ENCODE measurements around the gene TLR8. TPM values are rescaled to one million over a fixed set of nuclear protein-coding genes. Genes with fewer than 3 reads are reported as not detected.

The TLR8 gene
- total and polyA plus RNA-seq, 2 of the 4 experiments (the other 2 are of a cell fraction), result not detected

- Histone ChIP-seq H3K4me3 (ENCODE audit: insufficient read depth, low read depth, low read length) (no peak overlapping the region), H3K14ac (replicated peaks; ENCODE audit: low read depth, low read length) (peak overlapping the region; percentile 97), H3K23ac (ENCODE audit: low read depth, low read length) (0 out of 2 replicates have a peak overlapping the region, but pooled peaks have one; percentile 69), H3K4ac (ENCODE audit: low read depth, low read length) (peak overlapping the region; percentile 87; the same call in 1 of the 2 replicates), H2AK5ac (ENCODE audit: low read depth, low read length) (no peak overlapping the region; the same call in 1 of the 2 replicates), H2BK5ac (ENCODE audit: low read depth, low read length, poor library complexity, severe bottlenecking) (peak overlapping the region; percentile 86), H3K9me1 (ENCODE audit: insufficient read depth, low read length) (peaks cover 7% of the 10 kb centered on the region; the same call in 1 of the 2 replicates), H3K4me2 (ENCODE audit: low read depth, low read length) (no peak overlapping the region), H2AK9ac (replicated peaks; ENCODE audit: low read depth, low read length, poor library complexity) (peak overlapping the region; percentile 9), H2AFZ (replicated peaks; ENCODE audit: low read length, poor library complexity) (peak overlapping the region; percentile 39), H3K79me1 (ENCODE audit: low read depth in 1 of 2, low read length in 2 of 2) (peaks cover 0 to 13% of the 10 kb centered on the region in 2 experiments; a peak in 3 of 4 replicates), H2BK120ac (ENCODE audit: low read depth, low read length) (peak overlapping the region; percentile 97), H4K8ac (ENCODE audit: low read depth in 2 of 2, low read length in 2 of 2) (peak overlapping the region; percentile 76 to 98), H3K4me1 (ENCODE audit: control insufficient read depth, insufficient read depth, low read length) (peaks cover 14% of the 10 kb centered on the region), H3K27me3 (ENCODE audit: control insufficient read depth, insufficient read depth, low read length) (no peaks in the 10 kb centered on the region), H2BK20ac (ENCODE audit: low read depth, low read length) (peak overlapping the region; percentile 98), H3K36me3 (ENCODE audit: control insufficient read depth, insufficient read depth, low read length) (no peaks in the 10 kb centered on the region), H3K9me3 (ENCODE audit: control insufficient read depth, insufficient read depth, low read length) (no peaks in the 10 kb centered on the region), H3K56ac (ENCODE audit: extremely low read depth, insufficient read depth, low read length) (no peak overlapping the region), H3K27ac (ENCODE audit: insufficient read depth, low read length) (peak overlapping the region; percentile 53; the same call in 1 of the 2 replicates), H4K91ac (ENCODE audit: insufficient read depth, low read depth, low read length) (peak overlapping the region; percentile 86), H2BK15ac (ENCODE audit: low read depth, low read length) (peak overlapping the region; percentile 90; the same call in 1 of the 3 replicates), H4K20me1 (ENCODE audit: insufficient read depth, low read length) (no peaks in the 10 kb centered on the region), H3K18ac (ENCODE audit: low read depth, low read length) (peak overlapping the region; percentile 90), H4K5ac (ENCODE audit: low read depth, low read length) (peak overlapping the region; percentile 14; the same call in 1 of the 2 replicates), H3K9ac (ENCODE audit: low read depth, low read length) (peak overlapping the region; percentile 8; the same call in 1 of the 2 replicates)
- ATAC-seq (ENCODE audit: low read depth), result peak; percentile 89
- peak; percentile 82 for DNase-seq
- ChIA-PET POLR2A (ENCODE audit: unreplicated experiment) (interaction anchor here (0.6 to 0.8 kb wide), 2 partner anchors 29 to 32 kb away, joined by 4 to 9 read pairs; no protein-coding TSS in a partner anchor), CTCF (interaction anchor here (0.6 to 1.3 kb wide), 25 partner anchors 9 to 1078 kb away, joined by 3 to 21 read pairs (median 3); partner anchors contain the start of gene TMSB4X)
- TF ChIP-seq BHLHE40 (IDR thresholded peaks at IDR 0.05; ENCODE audit: low read depth, low read length) (no peak), CEBPB (IDR thresholded peaks at IDR 0.05; ENCODE audit: low read depth, low read length) (no peak), MAZ (IDR thresholded peaks at IDR 0.05; ENCODE audit: borderline replicate concordance, low read depth, low read length) (no peak), RFX5 (IDR thresholded peaks at IDR 0.05; ENCODE audit: low read depth, low read length) (no peak), ELK1 (IDR thresholded peaks at IDR 0.05; ENCODE audit: borderline replicate concordance, low read depth, low read length) (no peak), RAD21 (IDR thresholded peaks at IDR 0.05; ENCODE audit: low read length) (peak; percentile 90), MXI1 (IDR thresholded peaks at IDR 0.05; ENCODE audit: borderline replicate concordance, low read depth, low read length) (no peak), RCOR1 (IDR thresholded peaks at IDR 0.05; ENCODE audit: insufficient replicate concordance, low read length) (no peak), SMC3 (IDR thresholded peaks at IDR 0.05; ENCODE audit: low read depth, low read length) (peak; percentile 85), NFE2L2 (IDR thresholded peaks at IDR 0.05; ENCODE audit: low read depth, low read length) (no peak), FOS (IDR thresholded peaks at IDR 0.05; ENCODE audit: low read depth, low read length) (no peak), MAFK (IDR thresholded peaks at IDR 0.05; ENCODE audit: low read depth, low read length) (no peak), CTCF (conservative IDR thresholded peaks at IDR 0.05; ENCODE audit: low read depth, low read length) (peak; percentile 100)
- no TSS peak for BruUV-seq (replicated peaks)
- WGBS, 2 experiments (ENCODE audit: extremely low coverage in 2 of 2, insufficient read length in 1 of 2), result no CpG with 5 or more reads among the region's 5 CpGs
- in situ Hi-C loops (cut with MboI; ENCODE audit: low sequenced_read_pairs) (no loop called here), intact Hi-C loops (cut with micrococcal nuclease) (loop anchor here (1.0 to 10.0 kb wide), 3 partner anchors 452 to 698 kb away; no protein-coding TSS in a partner anchor), dilution Hi-C loops (cut with HindIII; ENCODE audit: low sequenced_read_pairs, unreplicated experiment) (no loop called here)
Observed at GRCh38 chrX:12946838-12947544, 40.6 kb downstream of the TLR8 start.

All from IMR-90 (cell line).